ENCODE measurements around the gene CALCOCO1. TPM values are rescaled to one million over a fixed set of nuclear protein-coding genes. Genes with fewer than 3 reads are reported as not detected.

CALCOCO1 gene
- total and polyA plus RNA-seq, 10 of the 15 experiments (the other 5 are each of a cell fraction or from before 2014, with no cell fraction given), result 2.8 to 55.9 (median 13.7) TPM

DNA sequence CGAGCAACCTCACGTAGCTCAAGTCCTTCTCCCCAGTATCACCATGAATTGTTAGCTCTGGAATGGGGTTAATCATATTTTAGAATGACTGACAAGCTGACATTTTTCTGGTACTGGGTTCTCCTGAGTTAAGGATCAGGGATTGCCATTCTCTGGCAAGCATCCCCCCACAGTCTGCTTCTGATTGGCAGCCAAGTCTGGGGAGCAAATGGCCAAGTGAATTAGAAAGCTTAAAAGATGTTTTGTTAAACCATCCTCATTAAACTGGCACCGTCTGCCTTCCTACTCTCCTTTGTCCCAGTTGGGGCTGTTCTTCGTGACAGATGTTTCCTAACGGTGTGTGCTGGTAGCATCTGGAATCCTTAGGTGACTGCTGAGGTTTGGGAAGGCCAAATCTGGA, 41.7 kb upstream of the CALCOCO1 start:
- H3K27me3 ChIP-seq (replicated peaks in 1 of 2; ENCODE audit: control insufficient read depth in 2 of 2, insufficient read depth in 2 of 2, low read length in 1 of 2), result no peaks in the 10 kb centered on the region; a peak in 1 of 4 replicates
- in situ Hi-C loops (cut with MboI), result no loop called here
- no peak for TF ChIP-seq RB1 (IDR thresholded peaks at IDR 0.05; ENCODE audit: borderline replicate concordance)
- TF ChIP-seq, protein P1, sequence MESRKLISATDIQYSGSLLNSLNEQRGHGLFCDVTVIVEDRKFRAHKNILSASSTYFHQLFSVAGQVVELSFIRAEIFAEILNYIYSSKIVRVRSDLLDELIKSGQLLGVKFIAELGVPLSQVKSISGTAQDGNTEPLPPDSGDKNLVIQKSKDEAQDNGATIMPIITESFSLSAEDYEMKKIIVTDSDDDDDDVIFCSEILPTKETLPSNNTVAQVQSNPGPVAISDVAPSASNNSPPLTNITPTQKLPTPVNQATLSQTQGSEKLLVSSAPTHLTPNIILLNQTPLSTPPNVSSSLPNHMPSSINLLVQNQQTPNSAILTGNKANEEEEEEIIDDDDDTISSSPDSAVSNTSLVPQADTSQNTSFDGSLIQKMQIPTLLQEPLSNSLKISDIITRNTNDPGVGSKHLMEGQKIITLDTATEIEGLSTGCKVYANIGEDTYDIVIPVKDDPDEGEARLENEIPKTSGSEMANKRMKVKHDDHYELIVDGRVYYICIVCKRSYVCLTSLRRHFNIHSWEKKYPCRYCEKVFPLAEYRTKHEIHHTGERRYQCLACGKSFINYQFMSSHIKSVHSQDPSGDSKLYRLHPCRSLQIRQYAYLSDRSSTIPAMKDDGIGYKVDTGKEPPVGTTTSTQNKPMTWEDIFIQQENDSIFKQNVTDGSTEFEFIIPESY (IDR thresholded peaks at IDR 0.05), result no peak
- TF ChIP-seq POLR2AphosphoS2 (IDR thresholded peaks at IDR 0.05; ENCODE audit: low read depth, low read length), result no peak
- no peak for TF ChIP-seq MYC (IDR thresholded peaks at IDR 0.05; ENCODE audit: insufficient read depth, insufficient read length, insufficient replicate concordance, low read length, severe bottlenecking)
- TF ChIP-seq EGR1 (IDR thresholded peaks at IDR 0.05; ENCODE audit: borderline replicate concordance in 1 of 2, low read depth in 2 of 2, low read length in 2 of 2), result no peak
- no peak for TF ChIP-seq ZNF217 (IDR thresholded peaks at IDR 0.05)
- TF ChIP-seq, protein P2, sequence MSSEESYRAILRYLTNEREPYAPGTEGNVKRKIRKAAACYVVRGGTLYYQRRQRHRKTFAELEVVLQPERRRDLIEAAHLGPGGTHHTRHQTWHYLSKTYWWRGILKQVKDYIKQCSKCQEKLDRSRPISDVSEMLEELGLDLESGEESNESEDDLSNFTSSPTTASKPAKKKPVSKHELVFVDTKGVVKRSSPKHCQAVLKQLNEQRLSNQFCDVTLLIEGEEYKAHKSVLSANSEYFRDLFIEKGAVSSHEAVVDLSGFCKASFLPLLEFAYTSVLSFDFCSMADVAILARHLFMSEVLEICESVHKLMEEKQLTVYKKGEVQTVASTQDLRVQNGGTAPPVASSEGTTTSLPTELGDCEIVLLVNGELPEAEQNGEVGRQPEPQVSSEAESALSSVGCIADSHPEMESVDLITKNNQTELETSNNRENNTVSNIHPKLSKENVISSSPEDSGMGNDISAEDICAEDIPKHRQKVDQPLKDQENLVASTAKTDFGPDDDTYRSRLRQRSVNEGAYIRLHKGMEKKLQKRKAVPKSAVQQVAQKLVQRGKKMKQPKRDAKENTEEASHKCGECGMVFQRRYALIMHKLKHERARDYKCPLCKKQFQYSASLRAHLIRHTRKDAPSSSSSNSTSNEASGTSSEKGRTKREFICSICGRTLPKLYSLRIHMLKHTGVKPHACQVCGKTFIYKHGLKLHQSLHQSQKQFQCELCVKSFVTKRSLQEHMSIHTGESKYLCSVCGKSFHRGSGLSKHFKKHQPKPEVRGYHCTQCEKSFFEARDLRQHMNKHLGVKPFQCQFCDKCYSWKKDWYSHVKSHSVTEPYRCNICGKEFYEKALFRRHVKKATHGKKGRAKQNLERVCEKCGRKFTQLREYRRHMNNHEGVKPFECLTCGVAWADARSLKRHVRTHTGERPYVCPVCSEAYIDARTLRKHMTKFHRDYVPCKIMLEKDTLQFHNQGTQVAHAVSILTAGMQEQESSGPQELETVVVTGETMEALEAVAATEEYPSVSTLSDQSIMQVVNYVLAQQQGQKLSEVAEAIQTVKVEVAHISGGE (CRISPR knock-in tag; IDR thresholded peaks at IDR 0.05), result no peak
- no peak for TF ChIP-seq SRF (IDR thresholded peaks at IDR 0.05; ENCODE audit: low read depth in 2 of 2, low read length in 2 of 2)
- H3K36me3 ChIP-seq (ENCODE audit: control insufficient read depth in 2 of 2, insufficient read depth in 2 of 2, low read length in 1 of 2), result no peaks in the 10 kb centered on the region
- intact Hi-C loops (cut with micrococcal nuclease; ENCODE audit: unreplicated experiment), result loop anchor here (5.0 kb wide), 1 partner anchor 218 kb away; the partner anchor contains the start of gene HOXC10
- no peaks in the 10 kb centered on the region for H3K79me2 ChIP-seq (ENCODE audit: control insufficient read depth, insufficient read depth, low read length)
- WGBS (ENCODE audit: insufficient coverage, insufficient replicate concordance, low lambda C conversion rate, missing lambda C conversion rate), result 45% methylated on average over 5 of the region's 5 CpGs
- no peak overlapping the region for H2AFZ ChIP-seq (ENCODE audit: control insufficient read depth, low read depth, low read length)
- CTCF ChIA-PET, result interaction anchor here (0.7 to 2.4 kb wide), 6 partner anchors 9 to 219 kb away, joined by 3 to 18 read pairs (median 4); partner anchors contain the start of gene HOXC10
- POLR2A ChIA-PET, result no interaction called here
- no peaks in the 10 kb centered on the region for H4K20me1 ChIP-seq (ENCODE audit: control insufficient read depth, insufficient read depth)
- ATAC-seq, result no peak
- no peak overlapping the region for H3K9ac ChIP-seq (ENCODE audit: control insufficient read depth, insufficient read depth, low read length)
- RAD21 ChIA-PET (ENCODE audit: unreplicated experiment), result interaction anchor here (0.7 kb wide), 1 partner anchor 12 kb away, joined by 3 read pairs; no protein-coding TSS in a partner anchor
- no TSS peak for BruUV-seq (replicated peaks)
- FAIRE-seq, result no peak
- H3K4me2 ChIP-seq (ENCODE audit: control insufficient read depth, insufficient read depth), result no peak overlapping the region
- no peak overlapping the region for H3K27ac ChIP-seq (ENCODE audit: control insufficient read depth, insufficient read depth)
- no peak overlapping the region for H3K4me3 ChIP-seq
- no peaks in the 10 kb centered on the region; the same call in 1 of the 2 replicates for H3K4me1 ChIP-seq (ENCODE audit: control insufficient read depth, insufficient read depth, low read length)
- H3K9me3 ChIP-seq (replicated peaks; ENCODE audit: control insufficient read depth, insufficient read depth, low read length), result no peaks in the 10 kb centered on the region
- SMC1A ChIA-PET (ENCODE audit: uncharacterized antibody, unreplicated experiment), result interaction anchor here (1.5 kb wide), 1 partner anchor 24 kb away, joined by 3 read pairs; no protein-coding TSS in a partner anchor
- no peak for DNase-seq (ENCODE audit: low read depth, low spot score)

Measured in GM12878 (cell line).